Stimulated activated CD8-positive, alpha-beta memory T cell treated with anti-CD3 and anti-CD28 coated beads, Interleukin-7, amount 100 ng/mL, for 4 hours (primary cell): ENCODE results near the gene ARHGAP15.

Source experiments
- DNase-seq, 2 donors: peaks; one replicate each; pipeline ENCODE4 v3.0.0-alpha.2; 2020; ENCODE audit warnings: low read depth in 2 of 2

ARHGAP15 gene

DNA sequence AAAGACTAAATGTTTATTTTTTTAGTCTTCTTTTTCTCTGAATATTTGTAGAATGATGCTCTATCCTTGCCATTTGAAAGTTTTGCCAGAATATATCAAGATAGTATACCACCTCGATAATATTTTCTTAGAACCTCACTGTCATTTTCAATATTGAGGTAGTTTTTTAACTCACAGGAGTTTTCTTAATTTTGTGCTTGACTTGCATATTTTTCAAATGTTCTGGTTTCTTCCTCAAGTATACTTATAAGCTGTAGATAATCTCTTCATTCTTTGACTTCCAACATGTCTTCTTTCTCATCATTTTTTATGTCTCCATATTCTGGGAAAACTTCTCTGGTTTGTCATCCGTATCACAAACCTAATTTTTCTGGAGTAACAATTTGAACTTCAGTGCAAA, 559.6 kb downstream of the ARHGAP15 start:
- DNase-seq = no peak

DNA sequence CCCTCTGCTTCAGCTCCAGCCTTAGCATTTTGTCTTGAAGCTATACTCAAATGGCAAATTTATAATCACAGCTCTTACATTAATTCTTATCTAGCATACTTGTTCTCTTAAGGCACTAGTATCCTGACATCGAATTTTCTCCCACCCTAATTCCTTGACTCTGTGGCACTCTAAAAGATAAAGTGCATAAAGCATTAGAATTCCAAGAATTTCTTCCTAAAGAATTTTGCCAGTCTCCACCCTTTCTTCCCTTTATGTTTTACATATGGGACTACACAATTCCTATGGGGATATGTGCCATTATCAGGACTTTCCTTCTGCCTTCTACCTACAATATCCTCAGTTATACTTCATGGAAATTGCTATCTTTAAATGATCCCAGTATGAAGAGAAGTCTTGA, 560.3 kb downstream of the ARHGAP15 start:
- DNase-seq = no peak

DNA sequence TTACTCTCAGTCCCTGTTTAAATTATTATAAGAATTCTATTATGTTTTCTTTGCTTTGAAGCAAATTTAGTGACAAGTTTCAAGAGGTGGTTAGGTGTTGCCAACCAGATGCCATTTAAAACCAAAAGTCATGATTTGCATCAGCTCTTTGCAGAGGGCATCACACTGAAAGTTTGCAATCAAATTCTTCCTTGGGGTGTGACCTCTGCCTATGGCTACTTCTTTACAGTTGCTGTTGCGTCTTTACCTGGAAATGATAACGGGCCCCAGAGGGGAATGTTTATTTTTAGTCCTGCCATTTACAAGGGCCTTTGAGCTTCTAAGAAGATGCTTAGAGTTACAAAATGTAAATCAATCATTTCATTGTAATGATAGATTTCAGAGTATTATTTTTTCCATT, 561.0 kb downstream of the ARHGAP15 start:
- no peak for DNase-seq

DNA sequence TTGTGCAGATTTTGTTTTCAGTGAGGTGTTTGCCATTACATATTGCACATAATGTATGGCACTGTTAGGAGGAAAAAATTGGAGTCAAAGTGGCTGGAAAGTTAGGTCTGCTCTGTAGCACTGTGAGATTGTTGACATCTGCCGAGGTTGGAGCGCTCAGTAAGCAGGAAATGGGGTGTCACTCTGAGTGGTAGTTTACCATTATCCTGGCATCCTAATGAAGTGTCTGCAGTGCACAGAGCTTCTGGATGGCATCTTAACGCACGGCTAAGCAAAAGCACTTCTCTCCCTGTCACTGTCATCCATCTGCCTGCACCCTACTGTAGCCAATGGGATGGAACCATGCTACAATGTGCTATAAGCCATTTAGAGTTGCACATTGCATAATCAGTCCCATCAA, 561.9 kb downstream of the ARHGAP15 start:
- no peak for DNase-seq

DNA sequence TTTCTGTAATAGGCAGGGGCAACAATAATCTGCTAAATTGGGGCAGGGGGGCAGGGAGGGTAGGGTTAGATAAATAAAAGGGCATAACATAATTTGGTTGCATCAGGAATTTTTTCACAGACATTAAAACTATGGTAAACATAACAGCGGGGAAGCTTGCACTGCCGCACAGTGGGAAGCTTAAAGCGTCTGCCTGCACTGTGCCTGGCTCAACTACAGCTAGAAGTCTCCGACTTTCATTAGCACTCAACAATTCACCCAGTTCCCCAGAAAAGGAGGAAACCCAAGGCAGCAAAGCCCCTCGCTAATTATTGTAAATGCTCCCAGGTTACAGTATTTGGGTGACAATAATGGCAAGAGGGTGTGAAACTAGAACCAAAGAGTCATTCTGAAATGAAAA, 562.9 kb downstream of the ARHGAP15 start:
- DNase-seq = no peak

DNA sequence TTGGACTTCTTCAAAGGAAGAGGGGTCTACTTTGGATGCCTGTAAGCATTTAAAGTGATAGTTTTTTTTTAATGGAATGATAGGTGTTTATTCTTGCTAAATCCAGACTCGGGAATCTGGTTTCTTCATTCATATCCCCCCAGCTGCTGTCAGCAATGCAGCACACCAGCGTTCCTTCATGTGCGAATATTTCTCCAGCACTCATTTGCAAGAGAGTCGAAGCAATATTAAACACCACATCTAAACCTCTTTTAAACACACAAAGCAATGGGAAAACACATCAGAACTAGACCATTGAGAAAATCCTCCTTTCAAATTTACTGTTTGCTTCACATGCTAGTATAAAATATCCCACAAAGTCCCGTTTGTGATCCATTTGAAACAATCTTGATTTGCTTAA, 563.7 kb downstream of the ARHGAP15 start:
- DNase-seq = no peak

DNA sequence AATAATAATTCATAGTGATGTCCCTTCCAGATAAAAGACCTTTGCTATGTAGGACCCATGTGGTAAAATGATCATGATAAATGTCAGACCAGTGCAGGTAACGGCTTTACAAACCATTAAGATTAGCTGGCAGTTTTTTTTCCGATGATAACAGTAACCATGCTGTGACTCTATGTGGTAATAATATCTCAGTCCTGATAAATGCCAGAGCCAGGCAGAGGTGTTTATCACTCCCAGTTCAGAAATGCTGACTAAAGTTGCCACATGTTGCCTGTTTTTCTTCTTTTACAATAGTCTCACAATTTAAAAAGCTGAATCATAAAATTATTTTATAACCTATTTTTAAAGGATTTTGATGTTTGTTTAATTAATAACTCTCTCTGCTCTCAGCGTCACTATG, 565.1 kb downstream of the ARHGAP15 start:
- DNase-seq = no peak

DNA sequence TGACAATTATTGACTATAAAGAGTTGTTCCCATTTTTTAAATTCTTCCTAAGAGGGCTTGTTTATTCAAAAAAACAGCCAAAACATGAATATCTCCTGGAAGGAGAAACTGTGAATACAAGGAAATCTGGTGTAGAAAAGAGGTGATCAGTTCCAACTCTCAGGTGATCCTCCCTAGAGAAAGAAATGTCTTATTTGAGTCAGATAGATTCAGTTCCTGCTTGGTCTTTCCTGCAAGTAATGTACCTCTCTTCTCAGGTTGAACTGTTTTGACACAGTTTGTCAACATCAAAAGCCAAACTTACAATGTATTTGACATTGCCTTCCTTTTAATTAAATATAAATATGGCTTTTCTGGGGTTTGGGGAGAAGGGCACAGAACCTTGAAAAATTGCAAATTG, 567.4 kb downstream of the ARHGAP15 start:
- DNase-seq = no peak

DNA sequence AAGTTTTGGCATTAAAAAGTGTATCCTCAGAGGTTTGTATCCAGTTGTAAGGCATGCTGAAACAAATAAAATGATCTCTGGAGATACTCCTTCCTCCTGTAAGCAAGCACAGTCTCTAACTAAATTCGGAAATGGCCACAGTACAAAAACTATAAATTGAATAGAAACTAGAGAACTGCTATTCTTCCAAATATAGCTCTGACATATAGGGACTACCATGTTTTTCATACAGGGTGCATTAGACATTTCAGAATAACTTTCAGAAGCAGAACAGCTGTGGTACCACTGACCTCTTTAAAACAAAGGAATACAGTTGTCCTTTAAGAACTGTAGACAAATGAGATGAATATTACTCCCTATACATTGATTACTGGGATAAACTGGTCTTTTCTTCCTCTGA, 568.5 kb downstream of the ARHGAP15 start:
- DNase-seq = no peak

DNA sequence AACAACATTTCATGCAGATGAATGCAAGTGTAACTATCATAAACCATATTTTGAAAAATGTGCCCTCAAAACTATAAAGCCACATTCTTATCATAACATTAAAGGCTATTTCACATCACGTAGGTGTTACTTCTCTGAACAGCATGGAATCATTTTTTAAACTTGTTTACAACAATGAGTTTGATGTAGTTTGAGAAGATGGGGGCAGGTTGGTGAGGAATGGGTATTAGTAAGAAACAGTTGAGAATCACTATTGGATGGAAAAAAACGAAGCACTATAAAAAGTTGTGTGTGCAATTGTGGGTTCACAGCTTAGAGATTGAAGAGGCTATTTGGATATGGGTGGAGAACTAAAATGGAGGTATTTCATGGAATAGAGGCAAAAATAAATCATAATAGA, 569.1 kb downstream of the ARHGAP15 start:
- DNase-seq = no peak

DNA sequence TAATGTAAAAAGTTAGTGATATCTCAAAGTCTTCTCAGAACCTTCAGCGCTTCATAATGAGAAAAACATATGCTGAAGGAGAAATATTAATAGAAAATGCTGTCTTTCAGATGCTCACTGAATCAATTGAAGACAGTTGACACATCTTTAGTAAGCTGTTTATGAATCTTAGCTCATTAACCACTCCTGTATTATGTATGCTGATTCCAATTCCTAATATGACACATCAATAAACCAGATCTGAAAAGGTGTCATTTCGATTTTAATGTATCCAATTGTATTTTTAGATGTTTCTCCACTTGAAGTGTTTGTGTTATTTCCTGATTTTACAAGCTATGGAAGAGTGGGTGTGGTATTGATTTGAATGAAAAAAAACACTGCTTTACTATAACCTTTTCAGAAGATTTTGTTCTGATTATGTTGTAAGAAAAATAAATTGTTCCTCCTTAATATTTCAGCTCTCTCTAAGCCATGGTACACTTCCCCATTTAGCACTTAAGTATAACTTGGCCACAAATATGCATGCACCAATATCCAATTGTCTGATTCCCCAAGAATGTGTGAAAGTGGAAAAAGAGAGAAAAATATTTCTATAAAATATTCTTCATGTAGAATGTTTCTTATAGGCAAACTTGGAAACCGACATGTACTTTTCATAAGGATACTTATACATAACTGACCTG, 569.8 kb downstream of the ARHGAP15 start:
- no peak for DNase-seq

DNA sequence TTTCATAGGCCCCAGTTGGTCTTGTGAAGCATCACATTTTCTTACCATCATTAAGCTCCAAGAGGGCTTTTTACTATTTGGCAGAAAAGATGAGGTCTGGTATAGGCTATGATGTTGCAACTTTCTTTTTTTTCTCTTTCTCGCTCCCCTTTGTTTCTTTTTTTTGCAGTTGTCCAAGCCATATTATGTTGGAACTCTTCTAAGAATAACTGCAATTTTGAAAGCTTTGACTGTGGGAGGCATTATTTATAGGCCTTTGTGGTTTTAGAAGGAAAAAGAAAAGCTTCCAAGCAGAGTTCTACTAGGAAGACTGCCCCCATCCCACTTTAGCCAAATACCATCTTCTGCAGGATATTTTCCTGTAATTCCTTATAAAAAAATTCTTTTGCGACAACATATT, 571.6 kb downstream of the ARHGAP15 start:
- DNase-seq = no peak

DNA sequence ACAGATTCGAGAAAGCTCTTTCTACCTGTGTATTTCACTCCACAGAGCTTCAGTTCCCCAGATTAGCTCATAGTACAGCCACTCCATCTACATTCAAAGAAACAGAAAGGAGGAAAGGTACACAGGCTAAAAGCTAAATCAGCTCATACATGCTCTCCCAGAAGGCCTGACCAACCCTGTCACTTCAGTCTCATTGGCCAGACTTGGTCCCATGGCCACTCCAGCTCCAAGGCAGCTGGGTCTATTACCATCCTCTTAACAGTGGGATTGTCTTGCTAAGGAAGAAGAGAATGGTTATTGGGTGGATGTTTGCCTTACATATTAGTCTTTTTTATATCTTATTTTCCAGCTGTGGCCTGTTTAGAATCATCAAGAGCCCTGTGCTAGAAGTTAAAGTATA, 572.6 kb downstream of the ARHGAP15 start:
- DNase-seq = no peak

DNA sequence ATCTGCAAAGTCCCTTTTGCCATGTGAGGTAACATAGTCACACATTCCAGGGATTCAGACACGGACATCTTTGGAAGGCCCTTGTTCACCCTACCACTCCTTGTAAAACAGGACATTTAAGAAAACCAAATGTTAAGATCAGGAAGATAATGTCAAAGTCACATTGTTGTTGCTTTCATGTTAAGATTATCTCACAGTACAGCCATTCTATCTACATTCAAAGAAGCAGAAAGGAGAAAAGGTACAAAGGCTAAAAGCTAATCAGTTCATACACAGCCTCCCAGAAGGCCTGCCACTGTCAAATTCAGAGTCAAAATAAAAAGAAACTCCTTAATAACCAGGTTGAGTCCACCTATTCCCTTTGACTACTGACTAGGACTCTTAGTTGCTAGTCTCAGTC, 573.7 kb downstream of the ARHGAP15 start:
- DNase-seq = no peak

DNA sequence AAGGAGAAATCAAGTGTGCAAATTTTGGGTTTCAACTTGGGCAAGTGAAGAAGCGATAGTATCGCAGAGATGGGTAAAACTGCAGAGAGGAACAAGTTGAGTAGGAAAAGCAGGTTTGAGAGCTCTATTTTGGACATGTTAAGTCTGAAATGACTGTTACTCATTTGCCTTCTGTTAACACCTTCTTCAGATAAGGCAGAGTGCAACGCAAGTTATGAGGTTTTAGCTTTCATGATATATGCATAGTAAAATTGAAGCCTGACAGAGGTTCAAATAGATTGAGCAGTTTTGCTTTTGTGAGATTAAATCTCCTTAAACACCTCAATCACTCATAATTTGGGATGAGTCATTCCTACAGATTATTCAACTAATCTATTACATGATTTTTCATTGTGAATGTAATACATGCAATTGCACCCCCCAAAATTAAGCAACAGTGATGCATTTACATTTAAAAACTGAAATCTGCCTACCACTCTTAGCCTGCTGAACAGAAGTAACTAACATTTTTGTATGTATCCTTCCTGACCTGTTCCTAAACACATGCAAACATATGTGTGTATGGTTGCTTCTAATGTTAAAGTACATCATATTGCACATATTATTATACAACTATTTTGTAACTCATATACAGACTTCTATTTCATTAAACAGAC, 575.4 kb downstream of the ARHGAP15 start:
- DNase-seq = no peak

DNA sequence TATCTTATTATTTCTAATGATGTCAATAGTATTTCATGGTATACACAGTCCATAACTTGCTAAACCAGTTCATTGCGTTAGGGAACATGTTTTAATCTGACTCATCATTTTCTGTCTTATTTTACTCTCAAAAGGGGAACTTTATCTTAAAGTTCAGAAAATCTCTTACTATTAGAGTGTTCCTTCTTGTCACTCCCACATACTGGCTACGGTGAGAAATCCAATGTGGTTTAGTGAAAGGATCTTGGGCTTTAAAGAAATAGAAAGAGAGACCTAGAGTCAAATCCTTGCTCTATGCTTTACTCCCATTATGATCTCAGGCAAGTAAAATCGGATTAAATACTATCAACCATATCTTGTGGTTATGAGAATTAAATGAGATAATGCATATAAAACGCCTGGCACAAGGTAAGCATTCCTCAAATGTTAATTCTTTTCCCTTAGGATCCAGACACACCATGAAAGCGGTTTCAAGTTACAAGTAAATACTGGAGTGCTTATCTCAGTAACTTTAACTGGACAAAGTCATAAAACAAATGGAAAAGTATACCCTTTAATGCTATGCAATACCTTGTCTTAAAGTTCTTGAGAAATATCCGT, 576.0 kb downstream of the ARHGAP15 start:
- DNase-seq = no peak

DNA sequence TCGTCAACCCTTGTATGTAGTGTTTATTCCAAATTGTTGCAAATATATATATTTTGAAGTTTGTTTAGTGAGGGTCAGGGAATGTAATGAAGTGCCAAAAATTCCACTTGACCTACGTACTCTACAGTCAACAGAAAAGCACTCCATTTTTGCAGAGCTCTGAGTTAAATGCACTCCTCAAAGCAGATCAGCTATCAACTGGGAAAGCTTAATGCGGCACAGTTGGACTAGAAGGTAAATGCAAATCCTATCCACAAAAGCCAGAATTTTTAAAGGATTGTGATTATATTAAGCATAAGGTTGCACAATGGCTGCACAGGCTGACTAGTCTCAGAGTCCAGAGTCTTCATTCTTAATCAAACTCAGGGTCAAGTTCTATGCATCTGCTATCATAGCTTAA, 577.1 kb downstream of the ARHGAP15 start:
- DNase-seq = no peak

DNA sequence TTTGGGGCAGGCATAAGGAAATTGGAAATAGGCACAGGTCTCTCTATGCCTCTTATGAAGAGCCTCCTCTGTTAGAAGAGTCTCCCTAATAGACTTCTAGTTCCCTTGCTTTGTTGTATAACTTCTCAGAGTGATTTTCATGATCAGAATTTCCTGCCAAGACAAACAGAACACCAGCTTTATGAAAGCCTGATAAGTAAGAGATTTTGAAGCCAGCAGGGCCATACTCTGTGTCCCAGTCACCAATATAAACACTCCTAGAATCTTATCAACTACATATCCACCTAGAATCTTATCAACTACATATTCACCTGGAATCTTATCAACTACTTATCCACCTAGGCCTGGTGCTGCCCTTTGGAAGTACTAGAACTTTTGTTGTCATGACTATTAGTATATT, 579.5 kb downstream of the ARHGAP15 start:
- DNase-seq = no peak

DNA sequence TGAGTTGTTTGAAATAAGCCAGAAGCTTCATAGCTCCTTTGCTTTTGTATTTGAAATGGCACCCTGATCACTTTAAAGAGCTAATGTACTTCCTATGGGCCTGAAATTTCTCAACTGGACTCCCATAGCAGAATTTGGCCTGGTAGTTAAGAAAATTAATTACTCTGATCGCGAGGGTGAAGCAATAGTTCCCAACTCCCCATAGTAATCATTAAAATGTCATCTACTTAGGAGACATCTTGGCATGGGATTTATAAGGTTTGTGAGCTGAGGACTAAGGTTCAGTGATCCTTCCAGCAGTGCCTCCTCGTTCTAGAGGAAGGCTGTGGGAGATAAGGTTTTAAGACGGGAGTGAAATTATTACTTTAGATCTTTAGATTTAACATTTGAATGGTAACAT, 581.0 kb downstream of the ARHGAP15 start:
- DNase-seq = no peak

DNA sequence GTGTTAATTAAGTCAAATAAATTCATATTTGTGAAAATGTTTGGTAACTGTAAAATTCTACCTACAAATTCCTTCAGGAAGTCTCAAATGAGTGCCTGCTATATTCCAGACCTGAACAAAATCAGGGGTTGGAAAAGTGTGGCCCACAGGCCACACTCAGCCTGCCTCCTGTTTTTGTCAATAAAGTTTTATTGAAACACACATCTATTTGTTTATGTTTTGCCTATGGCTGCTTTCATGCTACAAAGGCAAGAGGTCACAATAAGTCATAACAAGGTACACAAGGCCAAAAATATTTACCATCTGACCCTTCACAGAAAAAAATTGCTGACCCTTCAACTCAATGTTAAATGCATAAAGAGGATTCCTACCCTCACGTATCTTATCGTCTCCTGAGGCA, 581.7 kb downstream of the ARHGAP15 start:
- no peak for DNase-seq

DNA sequence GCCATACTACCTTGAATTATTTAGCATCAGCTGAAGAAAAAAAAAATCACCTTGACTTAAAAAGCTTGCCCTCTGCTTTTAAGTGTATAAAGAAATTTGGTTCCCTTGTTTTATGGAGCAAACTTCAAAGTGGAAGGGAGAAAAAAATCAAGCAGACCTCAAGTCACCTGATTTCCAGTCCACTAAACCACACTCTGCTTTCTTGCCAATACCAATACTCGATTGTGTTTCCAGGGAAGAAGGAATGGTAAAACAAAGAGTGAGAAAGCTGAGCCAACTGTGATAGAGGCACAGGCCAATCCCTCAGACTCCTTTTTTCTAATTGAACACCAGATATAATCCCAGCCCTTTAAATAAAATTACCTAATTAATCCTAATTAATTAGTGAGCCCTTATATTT, 587.3 kb downstream of the ARHGAP15 start:
- DNase-seq = no peak

DNA sequence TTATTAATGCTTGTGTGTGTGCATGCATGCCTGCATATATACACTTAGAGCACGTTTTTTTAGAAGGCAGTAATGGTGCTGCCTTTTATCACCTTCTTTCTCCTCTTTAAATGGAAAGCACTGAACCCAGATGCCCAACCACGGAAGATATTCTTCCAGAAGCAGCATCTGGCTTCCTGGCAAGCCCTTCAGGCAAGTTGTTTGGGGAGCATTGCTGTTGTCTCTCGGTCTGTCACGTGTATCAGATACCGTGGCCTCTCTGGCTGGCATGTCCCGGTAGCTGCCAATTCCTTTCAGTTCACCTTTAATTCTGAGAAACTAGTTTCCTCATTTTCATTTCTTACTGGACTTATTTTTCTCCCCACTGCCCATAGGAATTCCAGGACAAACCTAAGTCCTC, 587.8 kb downstream of the ARHGAP15 start:
- no peak for DNase-seq

DNA sequence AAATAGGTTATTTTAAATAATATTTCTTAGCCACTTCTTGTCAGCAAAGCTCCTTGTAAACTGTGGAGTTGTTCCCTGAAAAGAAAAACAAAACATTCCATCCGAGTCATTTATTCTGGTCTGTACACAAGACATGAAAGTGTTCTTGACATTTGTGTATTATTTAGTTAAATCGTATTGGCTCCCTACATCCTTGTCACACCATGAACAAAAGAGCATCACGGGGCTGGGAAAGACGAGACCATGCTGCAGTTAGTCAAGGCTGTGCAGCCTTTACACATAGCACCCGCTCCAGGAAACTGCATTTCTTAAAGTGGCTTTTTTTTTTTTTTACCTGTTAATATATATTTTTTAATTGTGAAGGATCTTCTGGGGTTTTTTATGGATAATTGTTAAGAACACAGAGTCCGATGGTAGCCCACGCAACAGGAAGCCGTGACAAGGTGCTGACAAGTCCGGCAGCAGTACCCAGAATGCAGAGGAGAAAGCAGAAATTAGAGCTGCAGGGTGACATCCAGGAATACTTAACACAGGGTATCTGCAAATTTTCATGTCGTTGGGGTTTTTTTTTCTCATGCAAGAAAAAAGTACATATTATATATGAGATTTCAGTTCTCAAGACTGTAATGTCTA, 588.4 kb downstream of the ARHGAP15 start:
- DNase-seq = no peak
